Smooth muscle cell (in vitro differentiated cells): Measurements from ENCODE around the gene MEGF10. TPM values are rescaled to one million over a fixed set of nuclear protein-coding genes. Genes with fewer than 3 reads are reported as not detected.

Source experiments
- DNase-seq: peaks from one replicate; lab custom pipeline; 2025; ENCODE audit not compliant: unreplicated experiment; lab: John Stamatoyannopoulos, UW
- H2AFZ ChIP-seq: fragments of 200-600 bp; sonication (generic); 2 replicates; pipeline ENCODE4 v1.6.0; 2016; ENCODE audit warnings: antibody characterized with exemption, low read depth, mild to moderate bottlenecking
- H3F3A ChIP-seq: fragments of 200-600 bp; sonication (generic); 2 replicates; pipeline ENCODE4 v1.6.0; 2017; ENCODE audit warnings: antibody characterized with exemption, low read depth
- H3K27ac ChIP-seq: fragments of 200-600 bp; sonication (generic); 2 replicates; pipeline ENCODE4 v1.5.1; 2016; ENCODE audit warnings: low read depth, mild to moderate bottlenecking
- H3K27me3 ChIP-seq: fragments of 200-600 bp; sonication (generic); 2 replicates; pipeline ENCODE4 v1.6.1; 2016; ENCODE audit warnings: low read depth, mild to moderate bottlenecking
- H3K36me3 ChIP-seq: fragments of 200-600 bp; sonication (generic); 2 replicates; pipeline ENCODE4 v1.5.1; 2016; ENCODE audit warnings: low read depth
- H3K4me1 ChIP-seq: fragments of 200-600 bp; sonication (generic); 2 replicates; pipeline ENCODE4 v1.5.1; 2016; ENCODE audit warnings: low read depth
- H3K4me2 ChIP-seq: fragments of 200-600 bp; sonication (generic); 2 replicates; pipeline ENCODE4 v1.6.0; 2016; ENCODE audit warnings: mild to moderate bottlenecking
- H3K4me3 ChIP-seq: fragments of 200-600 bp; sonication (generic); 2 replicates; pipeline ENCODE4 v1.5.1; 2016; ENCODE audit warnings: mild to moderate bottlenecking
- H3K79me2 ChIP-seq: fragments of 200-600 bp; sonication (generic); 2 replicates; pipeline ENCODE4 v1.6.0; 2016; ENCODE audit warnings: low read depth, mild to moderate bottlenecking
- H3K9ac ChIP-seq: fragments of 200-600 bp; sonication (generic); 2 replicates; pipeline ENCODE4 v1.6.0; 2016; ENCODE audit warnings: low read depth
- H3K9me3 ChIP-seq: fragments of 200-600 bp; sonication (generic); replicated peaks from 2 replicates; pipeline ENCODE4 v1.5.1; 2016; ENCODE audit warnings: low read depth
- H4K20me1 ChIP-seq: fragments of 200-600 bp; sonication (generic); 2 replicates; pipeline ENCODE4 v1.6.0; 2016; ENCODE audit warnings: low read depth
- CTCF ChIP-seq: fragments of 200-600 bp; sonication (generic); IDR thresholded peaks from 2 replicates; pipeline ENCODE4 v1.5.1; 2017; ENCODE audit warnings: borderline replicate concordance, mild to moderate bottlenecking, antibody characterized with exemption; ENCODE audit not compliant: insufficient read depth, poor library complexity, severe bottlenecking
- WGBS: methylation state at CpG from one replicate; pipeline ENCODE4 v1.1.7; 2016; ENCODE audit warnings: low lambda C conversion rate; 5-methylcytosine and 5-hydroxymethylcytosine counted together
- polyA plus RNA-seq: library from polyadenylated mRNA; unstranded; fragments of >200 nt; fragmentation: Nextera tagmentation; extraction: Ambion mirVana; gene quantifications from 2 replicates; pipeline ENCODE4 v1.2.1, GENCODE V29; 2016
- total RNA-seq: library from RNA; depleted of rRNA; stranded (reverse); fragments of >200 nt; gene quantifications from 2 replicates; pipeline ENCODE4 v1.2.3, GENCODE V29; 2014

Gene MEGF10
- total and polyA plus RNA-seq, 2 experiments from 2014 or later: 0.83 to 3.6 TPM

GRCh38 chr5:127324756-127325155 lies 34.2 kb downstream of the MEGF10 start:
- 94% methylated on average over 3 of the region's 3 CpGs for WGBS
- Histone ChIP-seq H3K4me1 (peaks cover 13% of the 10 kb centered on the region), H3K36me3 (no peaks in the 10 kb centered on the region), H3K27me3 (no peaks in the 10 kb centered on the region), H4K20me1 (no peaks in the 10 kb centered on the region), H3K4me3 (no peak overlapping the region), H3F3A (peaks cover 4% of the 10 kb centered on the region), H2AFZ (no peak overlapping the region), H3K27ac (no peak overlapping the region), H3K4me2 (no peak overlapping the region), H3K79me2 (no peaks in the 10 kb centered on the region), H3K9me3 (no peaks in the 10 kb centered on the region), H3K9ac (no peak overlapping the region)
- DNase-seq: no peak
- no peak for TF ChIP-seq CTCF

- Histone ChIP-seq H2AFZ (no peak overlapping the region), H3K9me3 (no peaks in the 10 kb centered on the region), H3K4me2 (no peak overlapping the region), H3F3A (no peaks in the 10 kb centered on the region), H3K79me2 (no peaks in the 10 kb centered on the region), H3K4me3 (no peak overlapping the region), H3K27ac (no peak overlapping the region), H3K4me1 (no peaks in the 10 kb centered on the region), H3K27me3 (peaks cover 14% of the 10 kb centered on the region), H3K9ac (no peak overlapping the region), H4K20me1 (no peaks in the 10 kb centered on the region), H3K36me3 (no peaks in the 10 kb centered on the region)
- 77% methylated on average over 4 of the region's 4 CpGs for WGBS
- DNase-seq: no peak
- TF ChIP-seq CTCF: no peak
Measured at GRCh38 chr5:127326431-127326830, 35.8 kb downstream of the MEGF10 start.

- no peaks in the 10 kb centered on the region for H3K9me3 ChIP-seq
- no peak overlapping the region for H3K4me2 ChIP-seq
- no peaks in the 10 kb centered on the region for H3K36me3 ChIP-seq
- no peak for TF ChIP-seq CTCF
- H3K9ac ChIP-seq: no peak overlapping the region
- peaks cover 14% of the 10 kb centered on the region for H3K27me3 ChIP-seq
- H3K27ac ChIP-seq: no peak overlapping the region
- no peak for DNase-seq
- H4K20me1 ChIP-seq: no peaks in the 10 kb centered on the region
- H3K4me3 ChIP-seq: no peak overlapping the region
- 48% methylated on average over 1 of the region's 1 CpG for WGBS
- H3K79me2 ChIP-seq: no peaks in the 10 kb centered on the region
- no peaks in the 10 kb centered on the region for H3K4me1 ChIP-seq
- H2AFZ ChIP-seq: no peak overlapping the region
- no peaks in the 10 kb centered on the region for H3F3A ChIP-seq
Measured at GRCh38 chr5:127326976-127327755, 36.6 kb downstream of the MEGF10 start.

GRCh38 chr5:127330116-127330515 lies 39.5 kb downstream of the MEGF10 start:
- no peak overlapping the region for H2AFZ ChIP-seq
- no peaks in the 10 kb centered on the region for H3K9me3 ChIP-seq
- H3K9ac ChIP-seq: no peak overlapping the region
- H4K20me1 ChIP-seq: no peaks in the 10 kb centered on the region
- no peaks in the 10 kb centered on the region for H3F3A ChIP-seq
- H3K4me3 ChIP-seq: no peak overlapping the region
- H3K27me3 ChIP-seq: peaks cover 14% of the 10 kb centered on the region
- 93% methylated on average over 3 of the region's 3 CpGs for WGBS
- H3K27ac ChIP-seq: no peak overlapping the region
- no peak for DNase-seq
- H3K79me2 ChIP-seq: no peaks in the 10 kb centered on the region
- no peaks in the 10 kb centered on the region for H3K36me3 ChIP-seq
- no peak overlapping the region for H3K4me2 ChIP-seq
- TF ChIP-seq CTCF: no peak
- H3K4me1 ChIP-seq: no peaks in the 10 kb centered on the region
